H1 (cell line): Measurements from ENCODE around the gene WDR49. TPM values are rescaled to one million over a fixed set of nuclear protein-coding genes. Genes with fewer than 3 reads are reported as not detected.

ENCODE experiments used
- CTCF ChIA-PET: fragments of 300-600 bp; sonication (Branson Sonifier 250); formaldehyde crosslinking; loops from one replicate; lab custom pipeline; 2021; ENCODE audit not compliant: partially characterized antibody; lab: Charles Lee
- POLR2A ChIA-PET: fragments of 300-600 bp; sonication (Branson Sonifier 250); formaldehyde crosslinking; loops from one replicate; lab custom pipeline; 2021; ENCODE audit warnings: inconsistent platforms; ENCODE audit not compliant: partially characterized antibody; lab: Charles Lee
- DNase-seq, 2 experiments: peaks; one replicate each; pipeline versions ENCODE4 v3.0.0 to v3.0.0-alpha.2; 2010 to 2022; ENCODE audit warnings: low spot score in 2 of 2, low read depth in 1 of 2, mixed read lengths in 1 of 2
- FAIRE-seq: peaks from 2 replicates; lab custom pipeline; 2011; peaks lifted over from hg19 to GRCh38; lab: Jason Lieb, UNC
- H2AFZ ChIP-seq: 2 replicates; pipeline ENCODE4 v1.8.1; 2012; ENCODE audit warnings: low read length, inconsistent platforms
- H2AK5ac ChIP-seq: 2 replicates; pipeline ENCODE4 v1.6.1; 2013; ENCODE audit warnings: low read depth, low read length
- H2BK120ac ChIP-seq: replicated peaks from 2 replicates; pipeline ENCODE3; 2013; ENCODE audit warnings: low read depth, low read length, inconsistent platforms
- H2BK12ac ChIP-seq: 2 replicates; pipeline ENCODE4 v1.6.1; 2013; ENCODE audit warnings: low read depth, low read length
- H2BK15ac ChIP-seq: 2 replicates; pipeline ENCODE4 v1.6.1; 2013; ENCODE audit warnings: low read length
- H2BK20ac ChIP-seq: 2 replicates; pipeline ENCODE4 v1.6.1; 2013; ENCODE audit warnings: low read length
- H2BK5ac ChIP-seq: 2 replicates; pipeline ENCODE4 v1.6.1; 2013; ENCODE audit warnings: low read depth, low read length
- H3K14ac ChIP-seq: 2 replicates; pipeline ENCODE4 v1.6.1; 2013; ENCODE audit warnings: inconsistent platforms; ENCODE audit not compliant: insufficient read length
- H3K18ac ChIP-seq: 2 replicates; pipeline ENCODE4 v1.6.1; 2013; ENCODE audit warnings: low read length; ENCODE audit errors: extremely low read depth
- H3K23ac ChIP-seq: 2 replicates; pipeline ENCODE4 v1.6.1; 2013; ENCODE audit warnings: inconsistent platforms; ENCODE audit not compliant: insufficient read length
- H3K23me2 ChIP-seq: 2 replicates; pipeline ENCODE4 v1.6.1; 2013; ENCODE audit warnings: low read depth, low read length
- H3K27ac ChIP-seq: 2 replicates; pipeline ENCODE4 v1.6.1; 2011; ENCODE audit warnings: low read depth, low read length, inconsistent platforms
- H3K27me3 ChIP-seq, 4 experiments: replicated peaks in 1 of 4; 1 replicate in 1 of 4; 2 replicates in 3 of 4; pipeline versions ENCODE4 v1.6.1 to v1.8.1; 2011 to 2013; ENCODE audit warnings: low read length in 3 of 4, mild to moderate bottlenecking in 3 of 4, inconsistent platforms in 2 of 4, mixed read lengths in 2 of 4, moderate library complexity in 1 of 4; ENCODE audit not compliant: control insufficient read depth in 3 of 4, insufficient read depth in 3 of 4; ENCODE audit errors: extremely low read depth in 1 of 4
- H3K36me3 ChIP-seq, 4 experiments: 2 replicates each; pipeline versions ENCODE4 v1.6.1 to v1.8.1; 2011 to 2013; ENCODE audit warnings: mild to moderate bottlenecking in 4 of 4, low read length in 3 of 4, moderate library complexity in 2 of 4, control low read depth in 1 of 4, inconsistent platforms in 1 of 4; ENCODE audit not compliant: insufficient read depth in 4 of 4, control insufficient read depth in 2 of 4
- H3K4ac ChIP-seq: replicated peaks from 2 replicates; pipeline ENCODE3; 2013; ENCODE audit warnings: low read length, low read depth, mixed read lengths, inconsistent platforms; ENCODE audit not compliant: insufficient read length
- H3K4me1 ChIP-seq, 4 experiments: replicated peaks in 1 of 4; 1 replicate in 1 of 4; 2 replicates in 3 of 4; pipeline versions ENCODE4 v1.6.1 to v1.8.1; 2011 to 2013; ENCODE audit warnings: low read length in 3 of 4, inconsistent platforms in 2 of 4, mixed read lengths in 1 of 4; ENCODE audit not compliant: insufficient read depth in 4 of 4, control insufficient read depth in 3 of 4
- H3K4me2 ChIP-seq, 2 experiments: 2 replicates each; pipeline versions ENCODE4 v1.6.1 to v1.8.1; 2011 to 2013; ENCODE audit warnings: low read depth in 2 of 2, low read length in 2 of 2, control low read depth in 1 of 2, inconsistent platforms in 1 of 2, mild to moderate bottlenecking in 1 of 2; ENCODE audit not compliant: insufficient read depth in 1 of 2
- H3K4me3 ChIP-seq, 4 experiments: fragments of 200-600, 300-600 bp in 1 of 4; sonication (generic), shearing (Covaris generic), sonication (Bioruptor Twin) in 1 of 4; 2 replicates each; pipeline versions ENCODE4 v1.5.1 to v1.8.1; 2011 to 2016; ENCODE audit warnings: low read length in 4 of 4, low read depth in 3 of 4, control low read depth in 2 of 4, inconsistent platforms in 2 of 4, mild to moderate bottlenecking in 2 of 4, mixed read lengths in 1 of 4, moderate library complexity in 1 of 4; ENCODE audit not compliant: insufficient read depth in 2 of 4; ENCODE audit errors: extremely low read depth in 1 of 4
- H3K56ac ChIP-seq: replicated peaks from 2 replicates; pipeline ENCODE3; 2013; ENCODE audit warnings: low read depth, mild to moderate bottlenecking, mixed read lengths, low read length, inconsistent platforms; ENCODE audit not compliant: insufficient read length
- H3K79me1 ChIP-seq: 2 replicates; pipeline ENCODE4 v1.6.1; 2013; ENCODE audit warnings: low read depth, low read length, control low read depth
- H3K79me2 ChIP-seq, 2 experiments: 2 replicates each; pipeline versions ENCODE4 v1.6.1 to v1.8.1; 2012 to 2013; ENCODE audit warnings: low read length in 2 of 2, mild to moderate bottlenecking in 2 of 2, inconsistent platforms in 1 of 2; ENCODE audit not compliant: insufficient read depth in 2 of 2, control insufficient read depth in 1 of 2
- H3K9ac ChIP-seq, 4 experiments: replicated peaks in 1 of 4; 1 replicate in 1 of 4; 2 replicates in 3 of 4; pipeline versions ENCODE4 v1.6.1 to v1.8.1; 2011 to 2013; ENCODE audit warnings: low read depth in 3 of 4, low read length in 3 of 4, control low read depth in 2 of 4, mild to moderate bottlenecking in 2 of 4, moderate library complexity in 2 of 4, inconsistent platforms in 1 of 4; ENCODE audit errors: extremely low read depth in 1 of 4
- H3K9me3 ChIP-seq, 2 experiments: 2 replicates each; pipeline versions ENCODE4 v1.6.1 to v1.8.1; 2012 to 2013; ENCODE audit warnings: mild to moderate bottlenecking in 2 of 2, moderate library complexity in 2 of 2, control low read depth in 1 of 2, inconsistent platforms in 1 of 2, low read depth in 1 of 2, low read length in 1 of 2, mixed read lengths in 1 of 2; ENCODE audit not compliant: insufficient read depth in 2 of 2
- H4K20me1 ChIP-seq, 2 experiments: replicated peaks in 1 of 2; 2 replicates each; pipeline versions ENCODE3 to v1.8.1; 2011 to 2013; ENCODE audit warnings: inconsistent platforms in 2 of 2, low read length in 2 of 2, mild to moderate bottlenecking in 1 of 2; ENCODE audit not compliant: insufficient read depth in 2 of 2, control insufficient read depth in 1 of 2
- H4K5ac ChIP-seq: 2 replicates; pipeline ENCODE4 v1.6.1; 2013; ENCODE audit warnings: low read length, low read depth, mixed read lengths, inconsistent platforms; ENCODE audit not compliant: insufficient read length
- H4K8ac ChIP-seq: 2 replicates; pipeline ENCODE4 v1.8.0; 2013; ENCODE audit warnings: mild to moderate bottlenecking, moderate library complexity, low read length, inconsistent platforms; ENCODE audit not compliant: insufficient read depth; ENCODE audit errors: extremely low read depth
- H4K91ac ChIP-seq: replicated peaks from 2 replicates; pipeline ENCODE3; 2013; ENCODE audit warnings: low read length, mixed read lengths, inconsistent platforms; ENCODE audit not compliant: insufficient read length
- CBX5 ChIP-seq: fragments of 300-800, 300-1000 bp; sonication (generic); IDR thresholded peaks from 2 replicates; pipeline ENCODE4 v1.7.1; 2016; ENCODE audit warnings: antibody characterized with exemption, low read length, low read depth
- CREB1 ChIP-seq: IDR thresholded peaks from 2 replicates; pipeline ENCODE4 v1.6.1; 2012; ENCODE audit warnings: inconsistent platforms
- CTBP2 ChIP-seq: IDR thresholded peaks from 2 replicates; pipeline ENCODE4 v1.7.0; 2011; ENCODE audit warnings: borderline replicate concordance, mild to moderate bottlenecking, moderate library complexity, mixed read lengths, low read length; ENCODE audit not compliant: insufficient read depth, insufficient read length
- KDM5A ChIP-seq: fragments of 200-600 bp; IDR thresholded peaks from 2 replicates; pipeline ENCODE4 v1.7.1; 2012; ENCODE audit warnings: mild to moderate bottlenecking, low read length, inconsistent platforms, mixed read lengths
- MAFK ChIP-seq: IDR thresholded peaks from 2 replicates; pipeline ENCODE4 v1.6.1; 2012; ENCODE audit warnings: low read depth, mild to moderate bottlenecking, improper control_type of control experiment, low read length
- NANOG ChIP-seq: IDR thresholded peaks from 2 replicates; pipeline ENCODE4 v1.6.1; 2011; ENCODE audit warnings: low read length, low read depth, mild to moderate bottlenecking, inconsistent platforms; ENCODE audit not compliant: insufficient read depth, poor library complexity, severe bottlenecking
- POLR2AphosphoS5 ChIP-seq: IDR thresholded peaks from 2 replicates; pipeline ENCODE4 v1.6.1; 2011; ENCODE audit warnings: low read depth, low read length
- SIN3A ChIP-seq, 2 experiments: IDR thresholded peaks in 1 of 2; conservative IDR thresholded peaks in 1 of 2; 2 replicates each; pipeline ENCODE4 v1.6.1; 2011 to 2012; ENCODE audit warnings: low read length in 2 of 2, improper control_type of control experiment in 1 of 2, low read depth in 1 of 2, mild to moderate bottlenecking in 1 of 2
- SUZ12 ChIP-seq: fragments of 200-600 bp; sonication (generic); IDR thresholded peaks from 2 replicates; pipeline ENCODE4 v1.6.1; 2012; ENCODE audit warnings: mild to moderate bottlenecking, inconsistent platforms, low read length, moderate library complexity, mixed read lengths
- TAF1 ChIP-seq: IDR thresholded peaks from 2 replicates; pipeline ENCODE4 v1.6.1; 2011; ENCODE audit warnings: mild to moderate bottlenecking, low read depth, low read length
- TEAD4 ChIP-seq: IDR thresholded peaks from 2 replicates; pipeline ENCODE4 v1.6.1; 2012; ENCODE audit warnings: low read depth, low read length, inconsistent platforms, mixed read lengths
- WGBS, 2 experiments: shearing (Covaris generic) in 1 of 2; methylation state at CpG; one replicate each; pipeline versions ENCODE4 v1.1.6 to v1.1.7; 2013 to 2015; ENCODE audit warnings: low lambda C conversion rate in 2 of 2, mixed read lengths in 2 of 2, inconsistent platforms in 1 of 2, low coverage in 1 of 2, missing lambda C conversion rate in 1 of 2; ENCODE audit not compliant: insufficient replicate concordance in 2 of 2, insufficient coverage in 1 of 2, insufficient read length in 1 of 2; ENCODE audit errors: extremely low coverage in 1 of 2, missing lambda C conversion rate in 1 of 2; 5-methylcytosine and 5-hydroxymethylcytosine counted together
- polyA plus RNA-seq, 7 experiments: library from polyadenylated mRNA; depleted of rRNA in 3 of 7; stranded (reverse) in 5 of 7; unstranded in 2 of 7; fragments of >200 nt in 5 of 7; fragments of 200-250 nt in 2 of 7; gene quantifications; 1 replicate in 5 of 7; 2 replicates in 1 of 7; 4 replicates in 1 of 7; pipeline versions ENCODE4 v1.2.1 to v1.2.3, GENCODE V29; 2011 to 2013; ENCODE audit warnings: missing spikeins in 2 of 7, mixed read lengths in 2 of 7
- total RNA-seq: library from RNA; stranded (reverse); fragmentation: NEBNext Ultra II Directional; extraction: Animal tissue kit (Norgen Biotek cat#: 25700); gene quantifications from 2 replicates; pipeline ENCODE4 v1.2.1, GENCODE V29; 2021

The WDR49 gene
- total and polyA plus RNA-seq, 2 of the 8 experiments (the other 6 are each of a cell fraction or from before 2014, with no cell fraction given): 0.50 to 1.7 TPM

DNA sequence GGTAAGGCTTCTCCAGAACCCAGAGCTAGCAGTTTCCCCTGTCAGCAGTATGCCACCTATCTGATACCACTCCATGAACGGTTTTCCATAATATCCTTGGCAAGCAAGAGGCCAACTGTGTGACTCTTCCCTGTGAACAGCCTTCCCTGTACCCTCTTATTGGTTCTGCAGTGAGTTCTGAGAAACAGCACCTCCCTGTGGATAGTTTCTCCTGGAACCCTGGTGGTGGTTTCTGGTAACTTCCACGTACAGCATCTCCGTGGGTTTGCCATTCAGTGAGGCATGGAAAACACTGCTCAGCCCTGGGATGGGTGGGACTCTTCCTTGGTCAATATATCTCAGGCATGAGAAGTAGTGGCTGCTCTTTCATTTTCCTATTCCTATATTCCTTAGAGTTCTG lies 160.5 kb downstream of the WDR49 start:
- Histone ChIP-seq H4K20me1 (no peaks in the 10 kb centered on the region), H2BK15ac (no peak overlapping the region), H3K9me3 (no peaks in the 10 kb centered on the region), H3K9ac (no peak overlapping the region), H4K91ac (no peak overlapping the region), H3K23ac (no peak overlapping the region), H4K5ac (no peak overlapping the region), H3K36me3 (no peaks in the 10 kb centered on the region), H3K4me3 (no peak overlapping the region), H3K14ac (no peak overlapping the region), H2BK20ac (no peak overlapping the region), H3K4ac (no peak overlapping the region), H3K4me1 (peaks cover 0 to 8% (median 6%) of the 10 kb centered on the region in 4 experiments; a peak in 5 of 7 replicates), H3K56ac (no peak overlapping the region), H3K79me2 (no peaks in the 10 kb centered on the region), H3K18ac (no peak overlapping the region), H2AK5ac (no peak overlapping the region), H3K23me2 (no peaks in the 10 kb centered on the region; the same call in 1 of the 2 replicates), H2AFZ (no peak overlapping the region), H4K8ac (no peak overlapping the region), H3K79me1 (no peaks in the 10 kb centered on the region), H3K27ac (no peak overlapping the region), H2BK5ac (no peak overlapping the region), H3K4me2 (no peak overlapping the region), H3K27me3 (no peaks in the 10 kb centered on the region), H2BK120ac (no peak overlapping the region), H2BK12ac (no peak overlapping the region)
- CTCF ChIA-PET: interaction anchor here (0.6 to 2.5 kb wide), 18 partner anchors 10 to 367 kb away, joined by 3 to 11 read pairs (median 3); partner anchors contain the start of gene SERPINI1
- WGBS, 2 experiments: 57% methylated on average over 3 of the region's 3 CpGs; no CpG with 5 or more reads in 1 of the 2 experiments
- DNase-seq (peak in 1 of 2 experiments; percentile 65), FAIRE-seq (peak; percentile 81)
- POLR2A ChIA-PET: no interaction called here
- TF ChIP-seq MAFK (no peak), SIN3A (conservative IDR thresholded peaks at IDR 0.05 in 1 of 2, IDR thresholded peaks at IDR 0.05 in 1 of 2; ENCODE audit: low read depth in 1 of 2, low read length in 2 of 2) (no peak), NANOG (no peak), SUZ12 (no peak), TEAD4 (no peak), TAF1 (no peak), CBX5 (no peak), CREB1 (0 out of 2 replicates have a peak, but pooled peaks have one; percentile 14), POLR2AphosphoS5 (no peak), KDM5A (no peak), CTBP2 (no peak)
